ENCODE measurements around the gene GPR137. TPM values are rescaled to one million over a fixed set of nuclear protein-coding genes. Genes with fewer than 3 reads are reported as not detected.
"Not testable (repeated sequence)": the region's sequence is repeated elsewhere in the genome, so short reads cannot be mapped to it uniquely, and the experiment has no call there.

GPR137 gene
- total RNA-seq, 1 donor from 2014 or later: 57.8 TPM

GRCh38 chr11:64306876-64307622 lies 21.4 kb downstream of the GPR137 start:
- no peak for TF ChIP-seq CTCF (IDR thresholded peaks at IDR 0.05)
- H3K9me3 Mint-ChIP-seq (ENCODE audit: low read depth): no peaks in the 10 kb centered on the region
- H3K36me3 Mint-ChIP-seq (ENCODE audit: low read depth): peaks cover 1% of the 10 kb centered on the region
- peak overlapping the region; percentile 15 for H3K27ac Mint-ChIP-seq (ENCODE audit: unreplicated experiment)
- H3K4me1 Mint-ChIP-seq (ENCODE audit: low read depth): peaks cover 17% of the 10 kb centered on the region
- no peaks in the 10 kb centered on the region for H3K27me3 Mint-ChIP-seq (ENCODE audit: low read depth)
- H3K4me3 Mint-ChIP-seq (ENCODE audit: unreplicated experiment): peak overlapping the region; percentile 91
- DNase-seq (ENCODE audit: low spot score): peak; percentile 77

- H3K9me3 Mint-ChIP-seq (ENCODE audit: low read depth); H3K27me3 Mint-ChIP-seq (ENCODE audit: low read depth); H3K36me3 Mint-ChIP-seq (ENCODE audit: low read depth); DNase-seq (ENCODE audit: low spot score); H3K4me3 Mint-ChIP-seq (ENCODE audit: unreplicated experiment): not testable (repeated sequence)
- peaks cover 17% of the 10 kb centered on the region for H3K4me1 Mint-ChIP-seq (ENCODE audit: low read depth)
- H3K27ac Mint-ChIP-seq (ENCODE audit: unreplicated experiment): peak overlapping the region; percentile 15
Measured at GRCh38 chr11:64307795-64308194, 22.1 kb downstream of the GPR137 start.

DNA sequence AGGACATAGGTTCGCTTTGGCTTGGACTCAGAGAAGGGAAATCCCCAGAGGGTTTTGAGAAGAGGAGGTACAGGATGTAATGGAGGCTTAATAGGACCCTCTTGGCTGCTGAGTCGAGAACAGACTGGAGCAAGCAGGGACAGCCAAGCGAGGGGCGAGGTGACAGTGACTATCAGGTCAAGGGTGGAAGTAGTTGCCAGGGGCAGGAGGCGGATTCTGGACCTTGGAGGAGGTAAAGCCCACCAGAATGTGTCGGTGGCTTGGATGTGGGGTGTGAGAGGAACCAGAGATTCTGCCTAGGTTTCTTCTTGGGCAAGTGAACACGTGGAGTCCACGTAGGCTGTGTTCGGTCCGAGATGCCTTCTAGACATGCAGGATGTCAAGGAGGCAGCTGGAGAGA lies 27.3 kb downstream of the GPR137 start:
- peak overlapping the region; percentile 39 for H3K27ac Mint-ChIP-seq (ENCODE audit: unreplicated experiment)
- no peak overlapping the region for H3K4me3 Mint-ChIP-seq (ENCODE audit: unreplicated experiment)
- TF ChIP-seq CTCF (IDR thresholded peaks at IDR 0.05): no peak
- no peaks in the 10 kb centered on the region for H3K36me3 Mint-ChIP-seq (ENCODE audit: low read depth)
- peaks cover 10% of the 10 kb centered on the region for H3K4me1 Mint-ChIP-seq (ENCODE audit: low read depth)
- H3K27me3 Mint-ChIP-seq (ENCODE audit: low read depth): no peaks in the 10 kb centered on the region
- no peak for DNase-seq (ENCODE audit: low spot score)
- H3K9me3 Mint-ChIP-seq (ENCODE audit: low read depth): no peaks in the 10 kb centered on the region

DNA sequence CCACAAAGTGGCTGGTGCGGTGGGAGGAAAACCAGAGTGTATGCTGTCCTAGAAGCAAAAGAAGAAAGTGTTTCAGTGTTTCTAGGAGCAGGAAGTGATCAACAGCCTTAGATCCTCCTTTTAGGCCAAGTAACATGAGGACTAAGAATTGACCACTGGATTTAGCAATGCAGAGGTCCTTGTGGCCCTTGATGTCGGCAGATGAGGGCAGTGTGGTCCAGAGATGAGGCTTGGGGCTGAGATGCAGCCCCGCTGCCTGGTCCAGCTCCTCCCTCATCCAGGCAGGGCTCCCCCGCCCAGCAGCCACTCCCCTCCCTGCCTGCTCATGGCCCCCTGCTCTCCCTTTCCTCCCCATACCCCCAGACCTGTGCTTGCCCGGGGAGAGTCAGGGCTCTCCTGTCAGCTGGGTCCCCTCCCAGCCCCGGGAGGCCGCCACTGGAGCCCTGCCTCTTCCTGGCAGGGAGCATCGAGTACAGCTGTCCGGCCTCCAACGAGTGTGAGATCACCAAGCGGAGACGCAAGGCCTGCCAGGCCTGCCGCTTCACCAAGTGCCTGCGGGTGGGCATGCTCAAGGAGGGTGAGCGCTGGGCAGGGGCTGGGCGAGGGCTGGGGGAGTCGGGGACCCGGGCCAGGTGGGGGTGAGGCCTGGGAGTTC lies 28.0 kb downstream of the GPR137 start:
- TF ChIP-seq CTCF (IDR thresholded peaks at IDR 0.05): no peak
- Mint-ChIP-seq H3K27me3 (ENCODE audit: low read depth) (no peaks in the 10 kb centered on the region), H3K4me1 (ENCODE audit: low read depth) (peaks cover 10% of the 10 kb centered on the region), H3K36me3 (ENCODE audit: low read depth) (no peaks in the 10 kb centered on the region), H3K4me3 (ENCODE audit: unreplicated experiment) (no peak overlapping the region), H3K27ac (ENCODE audit: unreplicated experiment) (peak overlapping the region; percentile 39), H3K9me3 (ENCODE audit: low read depth) (no peaks in the 10 kb centered on the region)
- DNase-seq (ENCODE audit: low spot score): no peak

GRCh38 chr11:64314146-64314804 lies 28.6 kb downstream of the GPR137 start:
- Mint-ChIP-seq H3K4me3 (ENCODE audit: unreplicated experiment) (no peak overlapping the region), H3K27me3 (ENCODE audit: low read depth) (no peaks in the 10 kb centered on the region), H3K4me1 (ENCODE audit: low read depth) (peaks cover 14% of the 10 kb centered on the region), H3K27ac (ENCODE audit: unreplicated experiment) (peak overlapping the region; percentile 84), H3K9me3 (ENCODE audit: low read depth) (no peaks in the 10 kb centered on the region), H3K36me3 (ENCODE audit: low read depth) (no peaks in the 10 kb centered on the region)
- peak; percentile 50 for TF ChIP-seq CTCF (IDR thresholded peaks at IDR 0.05)
- peak; percentile 85 for DNase-seq (ENCODE audit: low spot score)

Data from chondrocyte (in vitro differentiated cells).